HL-60 (cell line): Measurements from ENCODE around the gene RPL35A.

ENCODE experiments used
- TF ChIP-seq, protein P1 (sequence below): IDR thresholded peaks from one replicate; pipeline ENCODE4 v1.5.1; 2011; ENCODE audit warnings: low read length, control low read depth, inconsistent platforms; ENCODE audit not compliant: insufficient read depth
- TF ChIP-seq, protein P2 (sequence below): IDR thresholded peaks from 2 replicates; pipeline ENCODE4 v1.6.1; 2012; ENCODE audit warnings: low read depth; ENCODE audit not compliant: insufficient replicate concordance

DNA sequence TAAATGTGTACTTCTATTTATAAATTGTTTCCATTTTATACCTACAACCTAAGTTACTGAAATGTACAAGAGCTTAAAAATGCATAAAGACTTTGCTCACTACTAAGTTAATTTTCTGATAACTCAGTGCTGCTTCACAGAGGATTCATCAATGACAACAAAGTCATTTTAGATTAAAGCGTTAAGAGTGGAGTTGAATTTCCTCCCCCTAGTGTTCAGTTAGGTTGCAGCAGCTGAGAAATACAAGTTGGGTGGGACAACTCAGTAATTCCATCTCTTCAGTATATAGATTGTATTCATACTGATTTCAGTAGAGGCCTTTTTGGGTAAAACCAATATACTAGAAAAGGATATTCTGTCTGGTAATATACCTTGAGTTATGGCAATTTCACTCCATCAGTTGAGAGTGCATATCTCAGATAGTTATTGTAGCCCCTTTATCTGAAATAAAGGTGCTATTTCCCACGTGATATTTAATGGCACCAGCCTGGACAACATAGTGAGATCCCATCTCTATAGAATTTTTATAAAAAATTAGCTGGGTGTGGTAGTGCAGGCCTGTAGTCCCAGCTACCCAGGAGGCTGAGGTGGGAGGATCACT, 6.9 kb upstream of the RPL35A start:
- TF ChIP-seq, protein P1, sequence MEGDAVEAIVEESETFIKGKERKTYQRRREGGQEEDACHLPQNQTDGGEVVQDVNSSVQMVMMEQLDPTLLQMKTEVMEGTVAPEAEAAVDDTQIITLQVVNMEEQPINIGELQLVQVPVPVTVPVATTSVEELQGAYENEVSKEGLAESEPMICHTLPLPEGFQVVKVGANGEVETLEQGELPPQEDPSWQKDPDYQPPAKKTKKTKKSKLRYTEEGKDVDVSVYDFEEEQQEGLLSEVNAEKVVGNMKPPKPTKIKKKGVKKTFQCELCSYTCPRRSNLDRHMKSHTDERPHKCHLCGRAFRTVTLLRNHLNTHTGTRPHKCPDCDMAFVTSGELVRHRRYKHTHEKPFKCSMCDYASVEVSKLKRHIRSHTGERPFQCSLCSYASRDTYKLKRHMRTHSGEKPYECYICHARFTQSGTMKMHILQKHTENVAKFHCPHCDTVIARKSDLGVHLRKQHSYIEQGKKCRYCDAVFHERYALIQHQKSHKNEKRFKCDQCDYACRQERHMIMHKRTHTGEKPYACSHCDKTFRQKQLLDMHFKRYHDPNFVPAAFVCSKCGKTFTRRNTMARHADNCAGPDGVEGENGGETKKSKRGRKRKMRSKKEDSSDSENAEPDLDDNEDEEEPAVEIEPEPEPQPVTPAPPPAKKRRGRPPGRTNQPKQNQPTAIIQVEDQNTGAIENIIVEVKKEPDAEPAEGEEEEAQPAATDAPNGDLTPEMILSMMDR = peak; percentile 69
- TF ChIP-seq, protein P2, sequence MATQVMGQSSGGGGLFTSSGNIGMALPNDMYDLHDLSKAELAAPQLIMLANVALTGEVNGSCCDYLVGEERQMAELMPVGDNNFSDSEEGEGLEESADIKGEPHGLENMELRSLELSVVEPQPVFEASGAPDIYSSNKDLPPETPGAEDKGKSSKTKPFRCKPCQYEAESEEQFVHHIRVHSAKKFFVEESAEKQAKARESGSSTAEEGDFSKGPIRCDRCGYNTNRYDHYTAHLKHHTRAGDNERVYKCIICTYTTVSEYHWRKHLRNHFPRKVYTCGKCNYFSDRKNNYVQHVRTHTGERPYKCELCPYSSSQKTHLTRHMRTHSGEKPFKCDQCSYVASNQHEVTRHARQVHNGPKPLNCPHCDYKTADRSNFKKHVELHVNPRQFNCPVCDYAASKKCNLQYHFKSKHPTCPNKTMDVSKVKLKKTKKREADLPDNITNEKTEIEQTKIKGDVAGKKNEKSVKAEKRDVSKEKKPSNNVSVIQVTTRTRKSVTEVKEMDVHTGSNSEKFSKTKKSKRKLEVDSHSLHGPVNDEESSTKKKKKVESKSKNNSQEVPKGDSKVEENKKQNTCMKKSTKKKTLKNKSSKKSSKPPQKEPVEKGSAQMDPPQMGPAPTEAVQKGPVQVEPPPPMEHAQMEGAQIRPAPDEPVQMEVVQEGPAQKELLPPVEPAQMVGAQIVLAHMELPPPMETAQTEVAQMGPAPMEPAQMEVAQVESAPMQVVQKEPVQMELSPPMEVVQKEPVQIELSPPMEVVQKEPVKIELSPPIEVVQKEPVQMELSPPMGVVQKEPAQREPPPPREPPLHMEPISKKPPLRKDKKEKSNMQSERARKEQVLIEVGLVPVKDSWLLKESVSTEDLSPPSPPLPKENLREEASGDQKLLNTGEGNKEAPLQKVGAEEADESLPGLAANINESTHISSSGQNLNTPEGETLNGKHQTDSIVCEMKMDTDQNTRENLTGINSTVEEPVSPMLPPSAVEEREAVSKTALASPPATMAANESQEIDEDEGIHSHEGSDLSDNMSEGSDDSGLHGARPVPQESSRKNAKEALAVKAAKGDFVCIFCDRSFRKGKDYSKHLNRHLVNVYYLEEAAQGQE = no peak
